ENCODE measurements around the gene MUC5B.

The MUC5B gene

GRCh38 chr11:1308743-1309497, 86.1 kb downstream of the MUC5B start:
- DNase-seq (ENCODE audit: low read depth, low spot score) = no peak
- peak overlapping the region; percentile 65 for H3K4me3 ChIP-seq (ENCODE audit: low read depth, low read length)
- TF ChIP-seq, protein P1, sequence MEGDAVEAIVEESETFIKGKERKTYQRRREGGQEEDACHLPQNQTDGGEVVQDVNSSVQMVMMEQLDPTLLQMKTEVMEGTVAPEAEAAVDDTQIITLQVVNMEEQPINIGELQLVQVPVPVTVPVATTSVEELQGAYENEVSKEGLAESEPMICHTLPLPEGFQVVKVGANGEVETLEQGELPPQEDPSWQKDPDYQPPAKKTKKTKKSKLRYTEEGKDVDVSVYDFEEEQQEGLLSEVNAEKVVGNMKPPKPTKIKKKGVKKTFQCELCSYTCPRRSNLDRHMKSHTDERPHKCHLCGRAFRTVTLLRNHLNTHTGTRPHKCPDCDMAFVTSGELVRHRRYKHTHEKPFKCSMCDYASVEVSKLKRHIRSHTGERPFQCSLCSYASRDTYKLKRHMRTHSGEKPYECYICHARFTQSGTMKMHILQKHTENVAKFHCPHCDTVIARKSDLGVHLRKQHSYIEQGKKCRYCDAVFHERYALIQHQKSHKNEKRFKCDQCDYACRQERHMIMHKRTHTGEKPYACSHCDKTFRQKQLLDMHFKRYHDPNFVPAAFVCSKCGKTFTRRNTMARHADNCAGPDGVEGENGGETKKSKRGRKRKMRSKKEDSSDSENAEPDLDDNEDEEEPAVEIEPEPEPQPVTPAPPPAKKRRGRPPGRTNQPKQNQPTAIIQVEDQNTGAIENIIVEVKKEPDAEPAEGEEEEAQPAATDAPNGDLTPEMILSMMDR (IDR thresholded peaks at IDR 0.05; ENCODE audit: low read depth, low read length) = no peak
- in situ Hi-C loops (cut with HindIII; ENCODE audit: low sequenced_read_pairs) = no loop called here

GRCh38 chr11:1309498-1310317, 86.8 kb downstream of the MUC5B start, which contains the start of gene TOLLIP:
TOLLIP (minus strand) TSS chr11:1309632; CDS start chr11:1309498, 134 bp downstream.
- H3K4me3 ChIP-seq (ENCODE audit: low read depth, low read length) = peak within 1 kb of the TSS; percentile 65
- peak; percentile 89 for DNase-seq (ENCODE audit: low read depth, low spot score)
- in situ Hi-C loops (cut with HindIII; ENCODE audit: low sequenced_read_pairs) = no loop called here
- TF ChIP-seq, protein P1 (IDR thresholded peaks at IDR 0.05; ENCODE audit: low read depth, low read length) = peak; percentile 23

- TF ChIP-seq, protein P1 (IDR thresholded peaks at IDR 0.05; ENCODE audit: low read depth, low read length) = no peak
- in situ Hi-C loops (cut with HindIII; ENCODE audit: low sequenced_read_pairs) = no loop called here
- H3K4me3 ChIP-seq (ENCODE audit: low read depth, low read length) = peak overlapping the region; percentile 55
- DNase-seq (ENCODE audit: low read depth, low spot score) = peak; percentile 9
These were observed 87.4 kb downstream of the MUC5B start for GRCh38 chr11:1310318-1310687.

GRCh38 chr11:1310772-1311468, 88.1 kb downstream of the MUC5B start:
- no peak for DNase-seq (ENCODE audit: low read depth, low spot score)
- TF ChIP-seq, protein P1 (IDR thresholded peaks at IDR 0.05; ENCODE audit: low read depth, low read length) = no peak
- in situ Hi-C loops (cut with HindIII; ENCODE audit: low sequenced_read_pairs) = no loop called here
- H3K4me3 ChIP-seq (ENCODE audit: low read depth, low read length) = no peak overlapping the region
